ENCODE measurements around the gene FLRT2.

The FLRT2 gene

GRCh38 chr14:85675957-85676356 is 146.0 kb downstream of the FLRT2 start:
- DNase-seq: no peak

- DNase-seq: no peak
Measured at GRCh38 chr14:85686908-85687307, 157.0 kb downstream of the FLRT2 start.

GRCh38 chr14:85687456-85687855 is 157.5 kb downstream of the FLRT2 start:
- no peak for DNase-seq

DNA sequence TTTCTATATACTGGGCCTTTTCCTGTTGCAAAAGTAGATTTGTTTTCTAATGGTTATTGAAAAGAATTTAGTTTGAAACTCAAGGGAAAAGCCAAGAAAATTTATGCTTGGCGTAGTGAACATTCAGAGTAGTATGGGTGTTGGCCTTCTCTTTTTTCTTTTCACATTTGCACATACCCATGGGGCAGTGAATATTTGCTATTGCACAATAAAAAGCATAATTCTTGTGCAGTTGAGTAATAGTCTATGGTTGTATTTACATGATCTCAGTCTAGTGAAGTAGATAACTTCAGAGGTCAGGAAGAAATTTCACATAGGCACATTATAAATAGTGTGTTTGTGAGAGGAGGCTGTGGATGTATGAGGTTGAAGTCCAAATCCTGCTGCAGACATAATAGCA is 158.1 kb downstream of the FLRT2 start:
- no peak for DNase-seq

GRCh38 chr14:85695300-85695699 is 165.4 kb downstream of the FLRT2 start:
- DNase-seq: peak; percentile 42 to 46

DNA sequence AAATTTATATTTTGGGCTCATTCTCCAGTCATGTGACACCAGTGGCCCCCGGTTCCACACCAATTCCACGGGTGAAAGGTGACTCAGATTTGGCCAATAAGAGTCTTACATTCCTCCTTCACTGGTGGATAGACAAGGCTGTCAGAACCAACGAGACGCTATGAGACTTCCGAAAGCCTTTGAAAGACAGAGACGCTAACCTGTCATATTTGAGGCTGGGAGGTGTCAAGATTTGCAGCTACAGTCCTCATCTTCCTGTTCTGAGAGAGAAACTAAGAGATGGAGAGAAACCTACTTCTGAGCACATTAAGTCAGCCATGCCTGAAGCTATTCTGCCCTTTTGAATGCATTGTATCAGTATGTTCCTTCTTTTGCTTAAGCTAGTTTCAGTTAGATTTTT is 171.2 kb downstream of the FLRT2 start:
- no peak for DNase-seq

DNA sequence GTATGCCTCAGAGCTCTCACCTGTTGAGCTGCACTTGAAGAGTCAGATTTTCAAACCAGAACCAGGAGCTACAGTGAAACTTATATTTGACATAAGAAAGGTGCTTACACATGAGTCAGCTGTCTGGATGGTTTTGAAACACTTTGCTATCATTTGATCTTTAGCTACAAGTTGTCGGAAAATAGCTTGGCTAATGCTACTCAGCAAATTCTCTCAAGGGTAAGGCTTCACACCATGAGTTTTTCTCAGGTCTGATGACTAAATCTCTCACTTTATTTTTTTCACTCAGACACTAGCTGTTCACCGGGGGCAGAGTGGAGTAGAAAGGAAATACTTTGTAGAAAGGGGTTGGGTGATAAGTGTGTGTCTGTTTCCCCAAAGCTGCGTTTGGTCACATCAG is 171.8 kb downstream of the FLRT2 start:
- DNase-seq: no peak

DNA sequence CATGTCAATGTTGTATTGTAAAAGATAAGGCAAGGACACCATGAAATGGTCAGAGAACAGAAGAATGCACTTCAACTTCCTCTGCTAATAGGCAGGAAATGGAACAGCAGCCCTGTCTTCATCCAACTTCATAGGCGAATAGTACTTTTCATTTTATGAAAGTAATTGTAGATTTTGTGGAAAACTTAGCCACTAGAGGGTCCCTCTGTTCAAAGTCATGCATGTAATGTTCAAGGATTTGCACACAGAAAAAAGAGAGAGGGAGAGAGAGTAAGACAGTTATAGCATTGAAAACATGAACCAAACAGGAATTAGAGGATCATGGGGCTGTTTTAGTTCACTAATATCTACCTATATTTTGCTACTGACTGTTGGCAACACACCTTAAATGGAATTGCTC is 172.2 kb downstream of the FLRT2 start:
- DNase-seq: no peak

DNA sequence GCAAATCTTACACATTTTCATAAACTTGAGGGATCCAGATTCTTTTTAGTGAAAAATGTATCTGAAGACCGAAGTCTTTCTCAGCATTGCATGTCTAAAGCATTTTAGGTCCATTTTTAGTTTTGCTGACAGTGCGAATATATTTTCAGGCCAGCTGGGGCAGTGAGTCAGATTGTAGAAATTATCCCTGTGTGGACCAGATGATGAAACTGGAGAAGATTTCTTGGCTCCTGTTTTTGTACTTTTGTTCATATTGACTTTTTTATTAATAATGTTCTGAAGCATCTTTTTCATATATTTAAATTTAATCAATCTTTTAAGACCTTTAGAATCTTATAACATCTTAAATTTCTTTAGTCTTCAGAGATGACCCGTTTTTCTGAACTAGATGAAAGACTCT is 173.1 kb downstream of the FLRT2 start:
- DNase-seq: no peak
